Activated T-helper 1 cell treated with anti-CD3 and anti-CD28 coated beads, Interleukin-2, amount 50 U/mL, for 16 hours (primary cell): ENCODE measurements around the gene TMEM213.
"Not testable (repeated sequence)": the region's sequence is repeated elsewhere in the genome, so short reads cannot be mapped to it uniquely, and the experiment has no call there.

Experiments used
- DNase-seq, 2 donors: peaks; one replicate each; pipeline ENCODE4 v3.0.0-alpha.2; 2020; ENCODE audit warnings: low read depth in 1 of 2, low spot score in 1 of 2

The TMEM213 gene

DNA sequence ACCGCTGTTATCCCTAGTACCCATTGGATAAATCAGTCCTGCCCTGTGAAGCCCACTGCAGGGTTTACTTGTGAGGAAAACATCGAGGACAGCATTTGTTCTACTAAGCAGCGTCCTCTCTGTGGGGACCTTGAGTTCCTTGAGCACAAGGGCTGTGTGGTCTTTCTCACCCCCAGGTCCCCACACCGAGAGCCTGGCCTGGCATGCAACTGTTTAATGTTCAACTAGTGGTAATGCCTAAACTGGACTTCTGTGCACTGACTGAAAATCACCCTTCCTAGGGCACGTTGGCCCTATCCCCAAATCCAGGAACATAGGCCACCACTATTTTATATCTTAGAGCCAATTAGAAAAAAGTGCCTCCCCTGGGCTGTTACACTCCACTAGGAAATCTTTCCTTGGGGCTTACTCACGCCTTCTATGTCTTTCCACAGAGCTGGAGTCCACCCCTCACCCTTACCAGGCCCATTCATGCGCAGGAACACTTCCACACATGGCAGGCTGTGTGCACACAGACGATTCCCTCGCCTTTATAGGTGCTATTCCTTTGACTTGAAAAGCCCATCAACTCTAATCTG, 1.7 kb upstream of the TMEM213 start:
- DNase-seq = no peak

DNA sequence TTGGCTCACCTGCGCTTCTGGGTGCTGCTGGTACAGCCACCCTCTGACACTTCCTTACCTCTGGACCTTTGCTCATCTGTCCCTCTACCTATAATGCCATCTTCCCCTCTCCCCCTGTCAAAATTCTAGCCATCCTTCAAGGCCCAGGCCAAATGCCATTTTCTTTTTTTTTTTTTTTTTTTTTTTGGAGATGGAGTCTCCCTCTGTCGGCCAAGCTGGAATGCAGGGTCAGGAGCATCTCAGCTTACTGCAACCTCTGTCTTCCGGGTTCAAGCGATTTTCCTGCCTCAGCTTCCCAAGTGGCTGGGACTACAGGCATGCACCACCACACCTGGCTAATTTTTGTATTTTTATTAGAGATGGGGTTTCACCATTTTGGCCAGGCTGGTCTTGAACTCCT, 748 bp upstream of the TMEM213 start:
- DNase-seq = not testable (repeated sequence)

DNA sequence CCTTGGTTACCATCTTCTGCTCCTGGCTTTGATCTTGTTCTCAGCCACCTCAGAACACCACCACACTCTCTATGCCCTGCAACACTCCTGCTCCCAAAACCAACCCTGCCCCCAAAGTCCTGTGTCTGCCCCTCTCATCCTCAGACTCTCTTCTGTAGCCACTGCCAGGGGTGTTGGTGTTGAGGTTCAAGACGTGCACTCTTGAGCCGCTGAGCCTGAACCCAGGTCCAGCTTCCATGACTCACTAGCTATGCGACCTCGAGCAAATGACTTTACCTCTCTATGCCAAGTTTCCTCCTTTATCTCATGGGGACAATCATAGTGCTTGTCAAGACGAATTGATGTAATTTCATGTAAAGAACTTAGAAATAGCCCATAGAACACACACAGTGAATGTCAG, 1.0 kb downstream of the TMEM213 start:
- DNase-seq = no peak

DNA sequence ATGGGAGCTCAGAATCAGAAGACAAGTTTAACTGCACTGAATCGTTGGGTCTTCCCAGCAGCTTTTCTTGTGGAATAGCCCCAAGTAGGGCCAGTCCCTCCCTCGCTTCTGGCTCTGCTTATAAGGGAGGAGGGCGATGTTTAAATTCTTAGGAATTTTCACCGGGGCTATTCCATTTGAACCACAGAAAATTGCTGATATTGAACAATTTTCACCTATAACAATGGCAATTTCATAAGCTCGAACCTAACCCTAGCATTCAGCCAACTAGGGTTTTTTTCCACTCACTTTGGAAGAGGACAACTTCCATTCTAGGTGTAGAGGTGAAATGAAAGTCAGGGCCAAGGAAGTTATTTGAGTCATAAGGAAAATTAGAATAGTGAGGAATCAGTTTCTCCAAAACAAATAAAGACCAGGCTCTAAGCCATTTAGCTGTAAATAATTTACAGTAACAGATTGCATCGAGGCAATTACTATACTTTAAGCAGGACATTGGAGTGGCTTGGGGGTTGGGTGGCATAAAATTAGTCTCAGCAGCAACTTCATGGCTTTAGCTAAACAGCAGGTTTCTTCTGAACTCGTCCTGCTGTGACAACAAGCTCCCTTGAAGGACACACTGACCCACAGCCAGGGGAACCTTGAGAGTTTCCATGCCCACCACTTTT, 1.7 kb downstream of the TMEM213 start:
- no peak for DNase-seq

DNA sequence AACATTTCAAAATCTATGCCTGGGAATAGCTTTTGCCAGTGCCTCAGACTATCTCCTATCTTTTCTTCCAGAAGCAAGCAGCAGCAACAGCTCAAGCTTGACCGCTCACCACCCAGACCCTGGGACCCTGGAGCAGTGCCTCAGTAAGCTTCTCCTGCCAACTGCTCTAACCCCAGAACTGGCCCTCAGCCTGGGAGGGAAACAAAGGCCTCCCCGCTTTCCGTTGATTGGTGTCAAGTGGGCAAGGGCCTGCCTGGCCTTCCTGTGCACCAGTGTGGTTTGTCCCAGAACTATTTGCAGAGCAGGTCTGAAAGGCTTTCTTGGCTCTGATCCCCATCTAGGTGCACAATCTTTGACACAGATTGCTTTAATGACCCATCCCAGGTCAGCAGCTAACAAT, 3.5 kb downstream of the TMEM213 start:
- DNase-seq = no peak

DNA sequence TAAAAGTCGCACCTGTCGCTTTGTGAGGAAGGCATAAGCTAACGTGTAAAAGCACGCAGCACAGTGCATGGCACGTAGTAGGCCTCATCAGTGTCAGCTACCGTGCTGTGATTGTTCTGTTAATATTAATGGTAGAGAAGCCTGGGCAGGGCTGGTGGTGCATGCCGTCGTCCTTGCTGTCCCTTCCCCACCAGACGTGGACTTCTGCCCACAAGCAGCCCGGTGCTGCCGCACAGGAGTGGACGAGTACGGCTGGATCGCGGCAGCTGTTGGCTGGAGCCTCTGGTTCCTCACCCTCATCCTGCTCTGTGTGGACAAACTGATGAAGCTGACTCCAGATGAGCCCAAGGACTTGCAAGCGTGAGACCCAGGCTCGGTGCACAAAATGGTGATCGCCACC, 4.9 kb downstream of the TMEM213 start:
- no peak for DNase-seq

DNA sequence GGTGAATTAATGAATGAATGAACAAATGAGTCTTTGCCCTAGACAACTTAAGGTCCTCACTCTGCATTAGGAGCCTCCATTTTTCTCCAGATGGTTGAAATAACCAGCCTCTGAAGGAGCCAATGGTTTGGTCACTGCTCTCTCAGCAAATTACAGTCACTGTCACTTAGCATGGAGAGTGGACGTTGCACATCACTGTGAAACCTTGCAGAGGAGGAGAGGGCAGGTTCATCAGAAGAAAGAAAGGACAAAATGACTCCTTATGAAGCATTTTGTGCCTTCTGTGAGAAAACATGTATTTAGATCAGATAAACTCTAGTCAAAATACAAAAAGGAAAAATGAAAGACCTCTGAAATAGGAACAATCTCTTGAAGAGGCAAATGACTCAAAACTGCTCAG, 6.8 kb downstream of the TMEM213 start:
- DNase-seq = no peak

DNA sequence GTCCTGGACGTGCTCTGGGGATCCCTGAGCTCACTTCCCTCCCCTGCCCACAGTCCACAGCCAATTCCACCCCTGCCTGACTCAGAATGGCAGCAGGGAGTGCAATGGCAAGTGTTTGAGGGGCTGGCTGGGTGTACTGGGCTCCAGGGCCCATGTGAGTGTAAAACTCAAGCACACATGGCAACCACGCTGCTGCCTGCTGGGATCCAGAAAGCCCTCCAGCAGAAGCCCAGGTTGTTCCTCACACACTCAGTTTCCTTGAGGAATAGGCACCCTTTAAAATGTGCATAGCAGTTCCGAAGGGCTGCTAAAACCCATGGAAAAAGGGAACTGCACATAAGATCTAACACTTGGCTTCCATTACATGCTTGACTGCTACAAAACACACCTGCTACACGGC, 11.6 kb downstream of the TMEM213 start:
- no peak for DNase-seq

DNA sequence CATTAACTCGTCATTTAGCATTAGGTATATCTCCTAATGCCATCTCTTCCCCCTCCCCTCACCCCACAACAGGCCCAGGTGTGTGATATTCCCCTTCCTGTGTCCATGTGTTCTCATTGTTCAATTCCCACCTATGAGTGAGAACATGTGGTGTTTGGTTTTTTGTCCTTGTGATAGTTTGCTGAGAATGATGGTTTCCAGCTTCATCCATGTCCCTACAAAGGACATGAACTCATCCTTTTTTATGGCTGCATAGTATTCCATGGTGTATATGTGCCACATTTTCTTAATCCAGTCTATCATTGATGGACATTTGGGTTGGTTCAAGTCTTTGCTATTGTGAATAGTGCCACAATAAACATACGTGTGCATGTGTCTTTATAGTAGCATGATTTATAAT, 13.5 kb downstream of the TMEM213 start:
- not testable (repeated sequence) for DNase-seq

DNA sequence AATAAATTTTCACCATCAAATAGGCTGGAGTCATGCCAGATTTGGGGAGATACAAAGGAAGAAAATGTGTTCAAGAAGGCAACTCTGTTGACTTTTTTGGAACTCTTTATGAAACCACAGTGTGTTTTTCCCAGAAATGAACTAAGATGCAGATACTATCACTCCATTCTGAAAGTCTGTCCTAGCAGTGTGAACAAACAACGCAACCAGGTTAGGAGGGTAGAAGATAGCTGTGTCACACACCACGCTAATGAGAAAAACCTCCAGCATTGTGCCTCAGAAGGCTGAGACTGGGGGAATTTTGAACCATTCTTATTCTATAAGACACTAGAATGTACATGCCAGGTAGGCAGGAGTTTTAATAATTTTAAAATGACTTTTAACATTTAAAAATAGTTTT, 16.2 kb downstream of the TMEM213 start:
- no peak for DNase-seq

DNA sequence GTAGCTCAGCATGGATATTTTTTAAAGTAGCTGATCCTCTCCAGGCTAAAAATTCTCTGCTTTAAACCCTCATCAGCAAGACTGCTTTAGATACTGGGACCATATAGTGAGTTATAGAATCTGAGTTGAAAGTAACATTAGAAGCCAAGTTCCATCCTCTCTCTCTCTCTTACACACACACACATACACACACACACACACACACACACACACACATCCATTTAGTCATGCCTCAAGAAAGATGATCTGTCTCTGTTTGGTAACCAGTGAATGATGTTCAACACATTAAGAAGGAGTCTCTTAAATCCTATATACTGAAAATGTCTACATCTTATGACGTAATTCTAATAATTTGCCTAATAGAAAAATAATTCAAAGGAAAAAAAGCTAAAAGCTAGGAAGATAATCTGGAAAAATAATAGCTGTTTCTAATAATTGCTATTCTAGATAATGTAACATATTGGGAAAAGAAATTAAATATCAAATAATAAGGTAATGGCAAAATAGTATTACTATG, 17.1 kb downstream of the TMEM213 start:
- DNase-seq = no peak

DNA sequence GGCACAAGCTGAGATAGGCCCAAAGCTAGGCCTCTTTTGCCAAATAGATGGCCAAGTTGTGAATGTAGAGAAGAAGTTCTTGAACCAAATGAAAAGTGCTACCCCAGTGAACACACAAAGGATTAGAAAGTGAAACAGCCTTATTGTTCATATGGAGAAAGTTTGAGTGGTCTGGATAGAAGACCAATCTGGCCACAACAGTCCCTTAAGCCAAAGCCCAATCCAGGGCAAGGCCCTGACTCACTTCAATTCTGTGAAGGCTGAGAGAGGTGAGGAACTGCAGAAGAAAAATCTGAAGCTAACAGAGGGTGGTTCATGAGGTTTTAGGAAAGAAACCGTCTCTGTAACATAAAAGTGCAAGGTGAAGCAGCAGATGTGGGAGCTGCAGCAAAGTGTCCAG, 18.9 kb downstream of the TMEM213 start:
- DNase-seq = no peak

DNA sequence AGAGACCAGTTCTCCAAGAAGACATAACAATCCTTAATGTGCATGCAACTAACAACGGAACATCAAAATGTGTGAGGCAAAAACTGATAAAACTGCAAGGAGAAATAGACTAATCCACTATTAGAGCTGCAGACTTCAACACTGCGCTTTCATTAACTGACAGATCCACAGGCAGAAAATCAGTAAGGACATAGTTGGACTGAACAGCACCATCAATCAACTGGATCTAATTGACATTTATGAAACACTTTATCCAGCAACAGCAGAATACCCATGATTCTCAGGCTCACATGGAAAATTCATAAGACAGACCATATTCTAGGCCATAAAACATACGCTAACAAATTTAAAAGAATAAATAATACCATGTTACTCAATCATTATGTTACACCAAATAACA, 21.8 kb downstream of the TMEM213 start:
- no peak for DNase-seq

DNA sequence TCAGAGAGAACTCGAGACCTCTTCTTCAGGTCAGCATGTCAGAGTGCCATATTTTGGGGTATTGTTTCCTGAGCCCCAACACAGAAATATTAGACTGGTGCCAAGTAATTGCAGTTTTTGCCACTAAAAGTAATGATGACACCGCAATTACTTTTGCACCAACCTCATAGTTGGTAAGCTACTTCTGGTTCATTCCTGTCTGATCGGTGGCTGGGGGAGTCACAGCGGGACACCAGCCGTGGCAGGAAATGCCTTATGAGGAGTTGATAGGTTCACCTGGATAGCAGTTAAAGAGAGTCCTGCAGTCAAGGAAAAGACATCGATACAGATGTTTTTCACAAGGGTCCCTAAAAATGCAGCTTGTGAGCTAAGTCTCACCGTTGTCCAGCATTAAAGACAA, 24.1 kb downstream of the TMEM213 start:
- no peak for DNase-seq

DNA sequence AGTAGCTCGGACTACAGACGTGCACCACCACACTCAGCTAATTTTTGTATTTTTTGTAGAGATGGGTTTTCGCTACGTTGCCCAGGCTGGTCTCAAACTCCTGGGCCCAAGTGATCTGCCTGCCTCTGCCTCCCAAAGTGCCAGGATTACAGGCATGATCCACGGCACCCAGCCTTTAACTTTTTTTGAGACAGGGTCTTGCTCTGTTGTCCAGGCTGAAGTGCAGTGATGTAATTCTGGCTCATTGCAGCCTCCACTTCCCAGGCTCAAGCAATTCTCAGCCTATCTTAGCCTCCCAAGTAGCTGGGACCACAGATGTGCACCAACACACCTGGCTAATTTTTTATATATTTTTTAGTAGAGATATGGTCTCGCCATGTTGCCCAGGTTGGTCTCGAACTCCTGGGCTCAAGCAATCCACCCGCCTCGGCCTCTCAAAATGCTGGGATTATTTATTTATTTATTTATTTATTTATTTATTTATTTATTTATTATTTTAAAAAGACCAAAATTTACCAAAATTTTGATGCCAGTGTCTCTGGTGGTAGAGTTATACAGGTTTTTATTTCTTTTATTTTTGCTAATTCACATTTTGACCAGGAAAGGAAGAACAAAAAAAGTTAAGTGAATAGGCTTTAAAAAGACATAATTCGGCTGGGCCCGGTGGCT, 25.2 kb downstream of the TMEM213 start:
- DNase-seq = no peak

DNA sequence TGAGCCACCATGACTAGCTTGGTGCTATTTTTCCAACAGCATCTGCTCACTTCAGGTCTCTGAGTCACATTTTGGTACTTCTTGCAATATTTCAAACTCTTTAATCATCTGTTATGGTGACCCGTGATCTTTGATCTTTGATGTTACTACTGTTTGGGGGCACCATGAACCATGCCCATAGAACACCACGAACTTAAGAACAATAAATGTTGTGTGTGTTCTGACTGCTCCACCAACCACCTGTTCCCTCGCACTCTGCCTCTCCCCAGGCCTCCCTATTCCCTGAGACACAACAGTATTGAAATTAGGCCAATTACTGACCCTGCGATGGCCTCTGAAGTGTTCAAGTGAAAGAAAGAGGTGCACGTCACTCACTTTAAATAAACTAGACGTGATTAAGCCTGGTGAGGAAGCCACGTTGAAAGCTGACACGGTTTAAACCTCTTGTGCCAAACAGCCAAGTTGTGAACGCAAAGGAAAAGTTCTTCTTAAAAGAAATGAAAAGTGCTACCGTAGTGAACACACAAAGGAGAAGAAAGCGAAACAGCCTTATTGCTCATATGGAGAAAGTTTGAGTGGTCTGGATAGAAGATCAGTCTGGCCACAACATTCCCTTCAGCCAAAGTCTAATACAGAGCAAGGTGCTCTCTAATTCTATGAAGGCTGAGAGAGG, 27.4 kb downstream of the TMEM213 start:
- no peak for DNase-seq

DNA sequence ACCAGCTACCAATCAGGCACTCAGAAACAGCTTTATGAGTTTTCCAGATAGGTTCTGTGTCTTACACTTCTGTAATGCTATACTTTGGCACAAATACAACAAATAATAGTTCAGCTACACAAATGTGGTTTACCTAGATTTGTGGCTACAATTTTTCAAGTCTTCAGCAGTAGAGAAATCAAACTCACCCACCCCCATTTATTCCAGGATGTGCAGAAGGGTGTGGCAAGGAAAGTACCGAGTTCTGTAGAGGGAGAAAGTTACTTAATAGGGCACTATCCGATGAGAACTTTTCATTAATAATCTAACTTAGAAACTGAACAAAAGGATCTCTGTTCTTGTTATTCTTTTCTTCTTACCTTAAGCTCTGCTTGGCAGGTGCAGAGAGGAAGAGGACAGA, 30.5 kb downstream of the TMEM213 start:
- no peak for DNase-seq

DNA sequence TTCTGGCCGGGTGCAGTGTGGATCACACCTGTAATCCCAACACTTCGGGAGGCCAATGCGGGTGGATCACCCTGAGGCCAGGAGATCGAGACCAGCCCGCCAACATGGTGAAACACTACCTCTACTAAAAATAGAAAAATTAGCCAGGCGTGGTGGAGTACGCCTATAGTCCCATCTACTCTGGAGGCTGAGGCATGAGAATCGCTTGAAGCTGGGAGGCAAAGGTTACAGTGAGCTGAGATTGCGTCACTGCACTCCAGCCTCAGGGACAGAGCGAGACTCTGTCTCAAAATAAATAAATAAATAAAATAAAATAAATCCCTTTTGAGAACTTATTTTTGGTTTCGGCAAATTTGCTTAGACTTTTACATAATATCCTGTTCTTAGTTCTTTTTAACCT, 31.5 kb downstream of the TMEM213 start:
- DNase-seq = no peak

DNA sequence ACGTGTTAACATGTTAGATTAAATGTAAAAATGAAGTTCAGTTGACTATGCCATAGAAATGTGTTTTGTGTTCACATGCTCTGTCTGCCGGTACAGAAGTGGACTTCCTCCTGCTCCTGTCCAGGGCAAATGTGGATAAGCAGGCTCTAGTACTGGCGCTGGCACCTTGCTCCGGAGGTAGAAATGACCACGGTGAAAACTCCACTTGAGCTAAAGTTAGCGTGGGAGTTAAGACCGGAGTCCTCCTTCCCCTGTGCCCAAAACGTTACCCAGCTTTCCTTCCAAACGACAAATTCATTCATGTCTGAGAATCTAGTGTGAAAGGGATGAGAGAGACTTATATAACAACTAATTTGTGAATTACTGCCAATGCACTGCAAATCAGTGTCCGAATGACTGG, 35.2 kb downstream of the TMEM213 start:
- no peak for DNase-seq

DNA sequence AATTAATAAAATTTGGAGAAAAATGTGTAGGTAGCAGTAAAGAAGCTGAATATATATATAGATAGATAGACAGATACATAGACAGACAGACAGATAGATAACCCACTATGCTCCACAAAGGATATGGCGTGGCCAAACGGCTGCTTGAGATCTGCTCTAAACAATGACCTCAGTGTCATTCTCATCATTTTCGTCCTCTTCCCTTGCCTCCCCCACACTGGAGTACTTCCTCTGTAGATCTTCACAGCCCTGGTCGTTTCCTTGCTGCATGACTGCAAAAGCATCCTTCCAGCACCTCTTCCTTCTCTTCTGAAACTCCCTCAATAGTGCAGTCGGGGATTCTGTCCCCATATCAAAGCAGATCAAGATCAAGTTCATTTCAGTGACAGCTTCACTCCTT, 35.8 kb downstream of the TMEM213 start:
- no peak for DNase-seq

DNA sequence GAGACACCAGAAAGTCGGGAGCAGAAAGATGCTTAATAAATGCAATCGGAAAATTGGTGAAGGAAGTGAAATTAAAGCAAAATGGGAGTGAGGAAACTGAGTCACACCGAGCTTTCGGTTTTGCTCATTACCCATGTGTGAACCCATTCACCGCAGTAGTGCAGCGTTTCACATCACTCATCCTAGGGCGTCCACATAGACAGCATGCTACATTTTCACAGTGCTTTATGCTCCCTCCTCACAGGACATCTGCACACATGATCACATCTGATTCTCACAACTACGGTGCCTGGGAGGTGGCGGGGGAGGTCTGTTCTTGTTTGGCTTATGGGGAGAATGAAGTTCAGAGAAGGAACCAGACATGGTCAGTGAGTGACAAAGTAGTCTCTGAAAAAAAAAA, 36.8 kb downstream of the TMEM213 start:
- DNase-seq = no peak

DNA sequence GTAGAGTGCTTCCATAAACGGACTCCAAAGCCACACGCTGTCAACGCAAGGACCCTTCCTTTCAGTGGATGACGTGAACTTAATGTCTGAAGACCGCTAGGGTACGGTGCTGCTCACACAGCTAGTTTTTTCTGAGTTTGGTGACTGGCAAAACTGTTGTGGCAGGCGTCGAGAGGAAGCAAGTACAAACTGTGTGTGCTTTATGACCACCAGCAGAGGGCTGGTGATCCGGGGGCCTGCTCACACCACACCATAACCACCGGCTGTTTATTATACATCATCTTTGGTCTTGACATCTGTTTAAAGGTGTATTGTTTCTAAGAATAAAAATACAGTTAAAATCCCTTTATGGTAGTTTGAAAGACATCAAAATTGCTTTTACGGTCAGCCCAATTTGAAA, 37.3 kb downstream of the TMEM213 start:
- DNase-seq = no peak
